ENCODE measurements around the gene CBARP. TPM values are rescaled to one million over a fixed set of nuclear protein-coding genes. Genes with fewer than 3 reads are reported as not detected.

Gene CBARP
- total RNA-seq, 1 donor from 2014 or later, result 74.7 TPM

GRCh38 chr19:1266129-1266915, 28.5 kb upstream of the CBARP start:
- TF ChIP-seq, protein P1, sequence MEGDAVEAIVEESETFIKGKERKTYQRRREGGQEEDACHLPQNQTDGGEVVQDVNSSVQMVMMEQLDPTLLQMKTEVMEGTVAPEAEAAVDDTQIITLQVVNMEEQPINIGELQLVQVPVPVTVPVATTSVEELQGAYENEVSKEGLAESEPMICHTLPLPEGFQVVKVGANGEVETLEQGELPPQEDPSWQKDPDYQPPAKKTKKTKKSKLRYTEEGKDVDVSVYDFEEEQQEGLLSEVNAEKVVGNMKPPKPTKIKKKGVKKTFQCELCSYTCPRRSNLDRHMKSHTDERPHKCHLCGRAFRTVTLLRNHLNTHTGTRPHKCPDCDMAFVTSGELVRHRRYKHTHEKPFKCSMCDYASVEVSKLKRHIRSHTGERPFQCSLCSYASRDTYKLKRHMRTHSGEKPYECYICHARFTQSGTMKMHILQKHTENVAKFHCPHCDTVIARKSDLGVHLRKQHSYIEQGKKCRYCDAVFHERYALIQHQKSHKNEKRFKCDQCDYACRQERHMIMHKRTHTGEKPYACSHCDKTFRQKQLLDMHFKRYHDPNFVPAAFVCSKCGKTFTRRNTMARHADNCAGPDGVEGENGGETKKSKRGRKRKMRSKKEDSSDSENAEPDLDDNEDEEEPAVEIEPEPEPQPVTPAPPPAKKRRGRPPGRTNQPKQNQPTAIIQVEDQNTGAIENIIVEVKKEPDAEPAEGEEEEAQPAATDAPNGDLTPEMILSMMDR (IDR thresholded peaks at IDR 0.05; ENCODE audit: partially characterized antibody, unreplicated experiment), result no peak
- H3K36me3 Mint-ChIP-seq (ENCODE audit: unreplicated experiment), result no peaks in the 10 kb centered on the region
- H3K27ac Mint-ChIP-seq (ENCODE audit: unreplicated experiment), result peak overlapping the region; percentile 87
- DNase-seq, result peak; percentile 85
- peaks cover 41% of the 10 kb centered on the region for H3K4me1 Mint-ChIP-seq (ENCODE audit: low read depth, unreplicated experiment)
- peaks cover 16% of the 10 kb centered on the region for H3K9me3 Mint-ChIP-seq (ENCODE audit: unreplicated experiment)
- peak overlapping the region; percentile 72 for H3K4me3 Mint-ChIP-seq (ENCODE audit: unreplicated experiment)
- peaks cover 13% of the 10 kb centered on the region for H3K27me3 Mint-ChIP-seq (ENCODE audit: unreplicated experiment)

- Mint-ChIP-seq H3K27ac (ENCODE audit: unreplicated experiment) (peak overlapping the region; percentile 87), H3K27me3 (ENCODE audit: unreplicated experiment) (peaks cover 14% of the 10 kb centered on the region), H3K9me3 (ENCODE audit: unreplicated experiment) (peaks cover 17% of the 10 kb centered on the region), H3K4me1 (ENCODE audit: low read depth, unreplicated experiment) (peaks cover 37% of the 10 kb centered on the region), H3K4me3 (ENCODE audit: unreplicated experiment) (peak overlapping the region; percentile 72), H3K36me3 (ENCODE audit: unreplicated experiment) (no peaks in the 10 kb centered on the region)
- TF ChIP-seq, protein P1 (IDR thresholded peaks at IDR 0.05; ENCODE audit: partially characterized antibody, unreplicated experiment), result no peak
- DNase-seq, result peak; percentile 63
Measured at GRCh38 chr19:1265615-1266128, 27.9 kb upstream of the CBARP start.

DNA sequence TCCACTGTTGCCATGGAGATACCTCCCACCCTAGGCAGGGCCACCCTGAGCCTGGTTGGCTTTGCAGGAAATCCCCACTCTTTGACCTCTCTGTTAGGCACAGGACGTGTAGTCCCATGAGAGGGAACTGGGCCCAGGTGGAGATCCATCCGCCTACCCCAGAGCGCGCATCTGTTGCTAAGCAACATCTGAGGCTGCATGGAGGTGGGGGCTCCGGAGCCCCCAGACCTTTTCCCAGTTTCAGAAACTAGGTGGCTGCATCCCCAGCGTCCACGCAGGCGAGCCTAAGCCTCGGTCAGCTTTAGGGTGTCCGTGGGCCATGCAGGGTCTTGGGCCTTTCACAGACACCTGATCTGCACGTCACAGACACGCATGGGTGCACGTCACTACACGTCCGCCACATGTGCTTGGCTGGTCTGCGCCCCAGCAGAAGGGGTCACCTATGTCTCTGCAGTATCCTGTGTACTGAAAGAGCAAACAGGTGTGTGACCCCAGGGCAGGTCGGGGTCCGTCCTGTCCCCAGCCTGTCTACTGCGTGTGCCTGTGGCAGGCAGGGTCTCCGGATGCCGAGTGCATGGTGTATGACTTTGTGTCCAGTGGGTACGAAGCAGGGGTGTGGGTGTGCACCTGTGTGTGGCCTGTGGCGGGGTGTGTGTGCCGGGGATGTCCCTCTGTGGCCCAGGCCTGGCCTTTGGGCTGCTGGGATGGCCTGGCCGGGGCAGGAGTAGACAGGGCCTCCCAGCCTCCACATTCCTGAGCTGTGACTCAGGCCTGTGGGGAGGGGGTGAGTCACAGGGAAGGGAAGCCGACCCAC, 27.2 kb upstream of the CBARP start:
- TF ChIP-seq, protein P1 (IDR thresholded peaks at IDR 0.05; ENCODE audit: partially characterized antibody, unreplicated experiment), result no peak
- Mint-ChIP-seq H3K27ac (ENCODE audit: unreplicated experiment) (peak overlapping the region; percentile 78), H3K4me1 (ENCODE audit: low read depth, unreplicated experiment) (peaks cover 31% of the 10 kb centered on the region), H3K9me3 (ENCODE audit: unreplicated experiment) (peaks cover 11% of the 10 kb centered on the region), H3K27me3 (ENCODE audit: unreplicated experiment) (peaks cover 12% of the 10 kb centered on the region), H3K4me3 (ENCODE audit: unreplicated experiment) (peak overlapping the region; percentile 68), H3K36me3 (ENCODE audit: unreplicated experiment) (no peaks in the 10 kb centered on the region)
- peak; percentile 67 for DNase-seq

DNA sequence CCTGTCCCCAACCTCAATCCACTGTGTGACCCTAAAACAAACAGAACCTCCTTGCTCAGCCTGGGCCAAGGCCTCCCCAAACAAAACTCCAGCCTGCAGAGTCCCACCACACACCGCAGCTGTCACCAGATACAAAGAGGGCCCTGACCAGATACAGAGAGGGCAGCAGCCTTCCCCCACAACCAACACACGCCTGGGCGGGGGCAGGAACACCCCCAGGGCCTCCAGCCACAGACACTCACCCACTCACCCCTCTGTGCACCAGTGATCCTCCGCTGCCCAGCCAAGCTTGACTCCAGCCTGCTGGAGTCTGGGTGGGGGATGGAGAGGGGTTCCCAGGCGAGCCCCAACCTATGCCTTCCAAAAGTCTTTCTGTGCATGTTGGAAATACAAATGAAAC, 25.4 kb upstream of the CBARP start:
- Mint-ChIP-seq H3K27ac (ENCODE audit: unreplicated experiment) (no peak overlapping the region), H3K4me3 (ENCODE audit: unreplicated experiment) (peak overlapping the region; percentile 57), H3K27me3 (ENCODE audit: unreplicated experiment) (peaks cover 11% of the 10 kb centered on the region), H3K9me3 (ENCODE audit: unreplicated experiment) (peaks cover 12% of the 10 kb centered on the region), H3K4me1 (ENCODE audit: low read depth, unreplicated experiment) (peaks cover 27% of the 10 kb centered on the region), H3K36me3 (ENCODE audit: unreplicated experiment) (no peaks in the 10 kb centered on the region)
- TF ChIP-seq, protein P1 (IDR thresholded peaks at IDR 0.05; ENCODE audit: partially characterized antibody, unreplicated experiment), result no peak
- DNase-seq, result no peak

Data from glutamatergic neuron (in vitro differentiated cells).